Common myeloid progenitor, CD34-positive (primary cell): ENCODE measurements around the gene LMO4.
A peak's percentile ranks its signal among the peaks of the same experiment; 100 is the strongest.

Source experiments
- CTCF ChIA-PET: fragments of 350-600 bp; sonication (Branson Sonifier 250); formaldehyde crosslinking; loops from one replicate; lab custom pipeline; 2021; ENCODE audit warnings: antibody characterized with exemption; lab: Charles Lee
- POLR2A ChIA-PET: fragments of 350-600 bp; sonication (Branson Sonifier 250); formaldehyde crosslinking; loops from one replicate; lab custom pipeline; 2021; ENCODE audit warnings: antibody characterized with exemption; lab: Charles Lee
- DNase-seq, 3 donors: peaks; one replicate each; pipeline versions ENCODE4 v3.0.0 to v3.0.0-alpha.2; 2013
- H3K27ac ChIP-seq, 2 experiments: 1 replicate in 1 of 2; 2 replicates in 1 of 2; pipeline ENCODE4 v1.7.0; 2013; ENCODE audit warnings: inconsistent platforms in 2 of 2, low read length in 2 of 2, mild to moderate bottlenecking in 2 of 2, low read depth in 1 of 2, moderate library complexity in 1 of 2; ENCODE audit not compliant: severe bottlenecking in 2 of 2, insufficient read depth in 1 of 2, poor library complexity in 1 of 2
- H3K27me3 ChIP-seq, 5 experiments: replicated peaks in 2 of 5; 1 replicate in 3 of 5; 2 replicates in 2 of 5; pipeline versions ENCODE4 v1.6.1 to v1.7.0; 2013; ENCODE audit warnings: low read length in 4 of 5, mild to moderate bottlenecking in 2 of 5, moderate library complexity in 2 of 5, inconsistent platforms in 1 of 5; ENCODE audit not compliant: insufficient read depth in 5 of 5, control insufficient read depth in 4 of 5
- H3K36me3 ChIP-seq, 4 experiments: 1 replicate in 2 of 4; 2 replicates in 2 of 4; pipeline versions ENCODE4 v1.6.1 to v1.7.0; 2013; ENCODE audit warnings: low read length in 3 of 4, control low read depth in 1 of 4, mild to moderate bottlenecking in 1 of 4; ENCODE audit not compliant: control insufficient read depth in 4 of 4, insufficient read depth in 4 of 4
- H3K4me1 ChIP-seq, 4 experiments: 1 replicate in 3 of 4; 2 replicates in 1 of 4; pipeline versions ENCODE4 v1.6.1 to v1.7.1; 2013; ENCODE audit warnings: low read length in 3 of 4, mild to moderate bottlenecking in 3 of 4, control low read depth in 1 of 4, inconsistent platforms in 1 of 4, moderate library complexity in 1 of 4; ENCODE audit not compliant: control insufficient read depth in 4 of 4, insufficient read depth in 4 of 4; ENCODE audit errors: control extremely low read depth in 1 of 4
- H3K4me3 ChIP-seq, 7 experiments: 1 replicate in 4 of 7; 2 replicates in 3 of 7; pipeline versions ENCODE4 v1.5.1 to v1.7.0; 2013; ENCODE audit warnings: mild to moderate bottlenecking in 7 of 7, low read length in 6 of 7, moderate library complexity in 6 of 7, inconsistent platforms in 2 of 7, low read depth in 2 of 7, control low read depth in 1 of 7; ENCODE audit not compliant: insufficient read depth in 4 of 7, control insufficient read depth in 1 of 7; ENCODE audit errors: extremely low read depth in 1 of 7
- H3K9me3 ChIP-seq, 5 experiments: 1 replicate in 4 of 5; 2 replicates in 1 of 5; pipeline versions ENCODE4 v1.6.1 to v1.7.1; 2013; ENCODE audit warnings: low read length in 4 of 5, mild to moderate bottlenecking in 2 of 5, inconsistent platforms in 1 of 5, low read depth in 1 of 5, moderate library complexity in 1 of 5; ENCODE audit not compliant: control insufficient read depth in 4 of 5, insufficient read depth in 2 of 5; ENCODE audit errors: control extremely low read depth in 1 of 5
- WGBS: methylation state at CpG from one replicate; pipeline ENCODE4 v1.1.5; 2013; ENCODE audit not compliant: insufficient coverage; 5-methylcytosine and 5-hydroxymethylcytosine counted together

LMO4 gene

DNA sequence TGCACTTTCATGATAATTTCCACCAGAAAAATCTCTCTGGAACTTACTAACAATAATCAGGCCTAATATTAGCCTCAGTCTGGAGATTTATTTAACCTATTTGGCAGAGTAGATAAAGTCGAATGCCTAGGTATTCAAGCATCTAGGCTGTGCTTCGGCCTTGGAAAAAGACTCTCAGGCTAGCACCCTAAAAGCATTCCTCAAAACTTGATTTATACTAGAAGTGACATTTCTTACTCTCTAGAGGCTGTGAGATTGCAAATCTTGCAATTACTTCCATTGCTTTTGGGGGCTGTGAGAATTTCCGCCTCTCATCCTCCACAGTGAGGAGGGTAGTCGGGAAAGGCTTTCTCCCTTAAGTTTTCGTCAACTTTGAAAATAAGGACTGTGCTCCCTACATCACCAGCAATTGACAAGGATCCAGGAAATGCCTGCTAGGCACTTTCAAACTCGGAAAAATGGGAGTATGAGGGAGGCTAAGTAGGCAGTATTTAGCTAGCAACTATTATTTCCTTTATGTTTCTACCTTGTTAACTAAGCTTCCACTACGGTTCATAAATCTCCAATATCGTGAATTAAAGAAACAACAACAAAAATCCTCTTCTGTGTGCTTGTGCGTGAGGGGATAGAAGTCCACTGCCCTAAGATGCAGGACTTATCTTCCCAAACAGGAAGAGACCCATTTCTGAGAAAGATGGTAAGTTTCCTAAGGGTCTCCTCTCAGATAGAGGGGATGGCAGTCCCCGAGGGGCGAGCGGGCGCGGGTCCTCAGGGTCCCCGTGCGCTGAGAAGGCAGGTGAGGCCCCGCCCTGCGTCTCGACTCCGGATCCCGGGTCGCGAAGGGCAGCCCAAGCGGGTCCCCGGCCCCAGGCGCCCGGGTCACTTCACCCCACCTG lies 1.1 kb upstream of the LMO4 start:
- ChIA-PET CTCF (interaction anchor here (0.8 to 1.1 kb wide), 2 partner anchors 11 to 20 kb away, joined by 3 to 4 read pairs; no protein-coding TSS in a partner anchor), POLR2A (interaction anchor here (0.6 to 1.4 kb wide), 3 partner anchors 417 to 626 kb away, joined by 3 read pairs; no protein-coding TSS in a partner anchor)
- H3K36me3 ChIP-seq: peaks cover 0 to 6% (median 0%) of the 10 kb centered on the region in 4 experiments
- no peaks in the 10 kb centered on the region for H3K9me3 ChIP-seq
- peaks cover 19 to 35% (median 27%) of the 10 kb centered on the region in 4 experiments for H3K4me1 ChIP-seq
- 7% methylated on average over 20 of the region's 27 CpGs for WGBS
- H3K4me3 ChIP-seq: peak overlapping the region; percentile 76 to 92 (median 82)
- peak in 1 of 3 donors; percentile 6 for DNase-seq
- no peaks in the 10 kb centered on the region for H3K27me3 ChIP-seq
- peak overlapping the region; percentile 40 to 88 for H3K27ac ChIP-seq

GRCh38 chr1:87329051-87329525 lies 408 bp downstream of the LMO4 start:
- H3K4me3 ChIP-seq: peak overlapping the region; percentile 77 to 97 (median 86)
- ChIA-PET POLR2A (interaction anchor here (0.7 to 1.4 kb wide), 2 partner anchors 606 to 625 kb away, joined by 3 read pairs; no protein-coding TSS in a partner anchor), CTCF (interaction anchor here (0.7 to 1.1 kb wide), 2 partner anchors 16 to 198 kb away, joined by 3 read pairs; no protein-coding TSS in a partner anchor)
- peak in 2 of 3 donors; percentile 57 to 70 for DNase-seq
- peaks cover 0 to 8% (median 0%) of the 10 kb centered on the region in 4 experiments for H3K36me3 ChIP-seq
- peaks cover 25 to 40% (median 35%) of the 10 kb centered on the region in 4 experiments for H3K4me1 ChIP-seq
- H3K9me3 ChIP-seq: no peaks in the 10 kb centered on the region
- H3K27me3 ChIP-seq: no peaks in the 10 kb centered on the region
- H3K27ac ChIP-seq: peak overlapping the region; percentile 70 to 88
- 0% methylated on average over 12 of the region's 35 CpGs for WGBS

DNA sequence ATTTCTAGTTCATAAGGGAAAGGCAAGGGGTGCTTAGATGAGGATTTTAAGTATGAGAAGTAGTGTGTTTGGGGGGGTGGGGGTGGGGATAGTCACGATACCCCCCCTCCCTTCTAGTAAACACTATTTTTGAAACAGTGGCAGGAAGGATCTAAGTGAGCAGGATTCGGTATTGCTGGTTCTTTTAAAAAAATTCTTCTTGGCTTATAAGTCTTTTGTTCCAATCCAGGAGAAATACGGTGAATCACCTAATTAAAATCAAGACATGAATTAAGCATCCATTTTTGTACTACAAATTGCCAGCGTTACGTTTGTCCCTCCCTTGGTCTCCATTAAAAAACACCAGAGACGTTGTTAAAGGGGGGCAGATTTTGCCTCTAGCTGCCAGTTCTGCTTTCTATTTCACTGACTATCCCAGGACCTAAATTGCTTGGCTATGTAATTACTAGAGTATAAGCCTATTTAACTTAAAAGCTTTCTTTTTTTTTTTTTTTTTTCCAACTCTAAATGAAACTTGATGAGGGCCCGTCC lies 911 bp downstream of the LMO4 start:
- H3K36me3 ChIP-seq: peaks cover 0 to 10% (median 0%) of the 10 kb centered on the region in 4 experiments
- CTCF ChIA-PET: interaction anchor here (0.7 to 1.3 kb wide), 6 partner anchors 15 to 733 kb away, joined by 3 to 5 read pairs (median 3); no protein-coding TSS in a partner anchor
- peaks cover 30 to 45% (median 37%) of the 10 kb centered on the region in 4 experiments for H3K4me1 ChIP-seq
- POLR2A ChIA-PET: interaction anchor here (0.7 kb wide), 1 partner anchor 606 kb away, joined by 3 read pairs; no protein-coding TSS in a partner anchor
- H3K27ac ChIP-seq: peak overlapping the region; percentile 70 to 88
- no peaks in the 10 kb centered on the region for H3K27me3 ChIP-seq
- no peaks in the 10 kb centered on the region for H3K9me3 ChIP-seq
- WGBS: no CpG with 5 or more reads among the region's 7 CpGs
- DNase-seq: peak; percentile 50 to 85 (median 80)
- peak overlapping the region; percentile 77 to 97 (median 86) for H3K4me3 ChIP-seq

- DNase-seq: peak in 2 of 3 donors; percentile 47 to 61
- Histone ChIP-seq H3K4me3 (peak overlapping the region in 6 of 7 experiments; percentile 77 to 97 (median 88)), H3K36me3 (peaks cover 0 to 10% (median 0%) of the 10 kb centered on the region in 4 experiments), H3K27me3 (no peaks in the 10 kb centered on the region), H3K9me3 (no peaks in the 10 kb centered on the region), H3K27ac (peak overlapping the region in 1 of 2 experiments; percentile 88), H3K4me1 (peaks cover 30 to 47% (median 39%) of the 10 kb centered on the region in 4 experiments)
- WGBS: 0% methylated on average over 11 of the region's 19 CpGs
- POLR2A ChIA-PET: no interaction called here
- CTCF ChIA-PET: interaction anchor here (0.7 to 1.6 kb wide), 7 partner anchors 14 to 733 kb away, joined by 3 to 8 read pairs (median 3); no protein-coding TSS in a partner anchor
Observed at GRCh38 chr1:87330057-87330884, 1.6 kb downstream of the LMO4 start.

DNA sequence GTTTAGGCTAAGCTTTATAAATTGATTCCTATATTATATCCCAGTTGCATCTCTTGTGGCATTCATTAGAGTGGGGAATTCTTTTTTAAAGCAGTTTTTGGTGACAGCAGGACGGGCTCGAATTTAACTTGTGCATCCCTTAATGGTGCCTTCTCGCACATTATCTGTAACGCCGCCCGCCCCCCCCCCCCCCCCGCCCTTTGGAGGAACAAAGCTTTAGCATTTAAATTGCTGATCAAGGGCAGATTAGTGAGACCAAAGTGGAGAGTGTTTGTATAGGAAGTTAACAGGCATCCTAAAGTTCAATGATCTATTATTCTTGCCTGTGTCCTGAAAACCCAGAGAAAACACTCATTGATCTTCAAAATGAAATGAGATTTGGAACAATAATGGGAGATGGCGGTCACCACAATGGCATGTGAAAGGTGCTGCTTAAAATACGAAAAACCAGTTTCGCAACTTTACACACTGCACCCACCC lies 2.2 kb downstream of the LMO4 start:
- H3K4me3 ChIP-seq: peak overlapping the region; percentile 77 to 97 (median 86)
- H3K27me3 ChIP-seq: no peaks in the 10 kb centered on the region
- H3K4me1 ChIP-seq: peaks cover 33 to 52% (median 43%) of the 10 kb centered on the region in 4 experiments
- peak in 1 of 3 donors; percentile 59 for DNase-seq
- ChIA-PET CTCF (interaction anchor here (1.3 to 1.8 kb wide), 4 partner anchors 9 to 623 kb away, joined by 3 to 8 read pairs (median 4); no protein-coding TSS in a partner anchor), POLR2A (no interaction called here)
- H3K9me3 ChIP-seq: no peaks in the 10 kb centered on the region
- H3K36me3 ChIP-seq: peaks cover 0 to 10% (median 0%) of the 10 kb centered on the region in 4 experiments
- WGBS: 0% methylated on average over 2 of the region's 10 CpGs
- H3K27ac ChIP-seq: peak overlapping the region in 1 of 2 experiments; percentile 88
